ENCODE measurements around the gene IKZF4.

The IKZF4 gene

DNA sequence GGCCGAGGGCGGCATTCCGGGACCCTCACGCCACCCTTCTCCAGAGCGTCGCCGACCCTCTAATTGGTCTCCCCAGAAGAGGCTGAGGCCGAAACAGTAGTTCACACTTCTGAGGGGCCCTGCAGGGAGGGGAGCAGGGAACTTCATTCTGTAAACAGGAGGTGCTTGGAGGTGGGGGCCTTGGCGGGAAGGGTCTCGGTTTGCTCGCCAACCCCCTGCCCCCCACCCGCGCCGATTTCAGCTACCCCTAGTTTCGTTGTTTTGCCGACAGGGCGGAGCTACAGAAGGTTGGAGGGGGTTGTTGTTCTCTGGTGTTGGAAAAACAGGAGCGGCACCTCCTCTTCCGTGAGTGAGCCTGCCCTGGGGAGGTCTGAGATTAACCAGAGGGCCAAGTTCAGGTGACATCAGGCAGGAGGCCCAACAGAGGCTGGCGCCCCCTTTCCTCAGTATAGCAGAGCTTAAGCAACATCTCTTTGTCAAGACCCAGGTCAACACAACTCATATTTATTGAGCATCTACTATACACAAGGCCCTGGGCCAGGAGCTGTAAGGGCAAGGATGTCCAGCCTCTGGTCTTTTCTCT, 59.8 kb downstream of the IKZF4 start:
- FAIRE-seq = no peak
- DNase-seq (ENCODE audit: insufficient read length) = no peak
- TF ChIP-seq POLR2AphosphoS5 (IDR thresholded peaks at IDR 0.05; ENCODE audit: low read depth, low read length) (no peak), POLR2A (IDR thresholded peaks at IDR 0.05; ENCODE audit: low read depth, low read length) (no peak), TAF1 (IDR thresholded peaks at IDR 0.05; ENCODE audit: borderline replicate concordance, low read depth, low read length) (no peak)

DNA sequence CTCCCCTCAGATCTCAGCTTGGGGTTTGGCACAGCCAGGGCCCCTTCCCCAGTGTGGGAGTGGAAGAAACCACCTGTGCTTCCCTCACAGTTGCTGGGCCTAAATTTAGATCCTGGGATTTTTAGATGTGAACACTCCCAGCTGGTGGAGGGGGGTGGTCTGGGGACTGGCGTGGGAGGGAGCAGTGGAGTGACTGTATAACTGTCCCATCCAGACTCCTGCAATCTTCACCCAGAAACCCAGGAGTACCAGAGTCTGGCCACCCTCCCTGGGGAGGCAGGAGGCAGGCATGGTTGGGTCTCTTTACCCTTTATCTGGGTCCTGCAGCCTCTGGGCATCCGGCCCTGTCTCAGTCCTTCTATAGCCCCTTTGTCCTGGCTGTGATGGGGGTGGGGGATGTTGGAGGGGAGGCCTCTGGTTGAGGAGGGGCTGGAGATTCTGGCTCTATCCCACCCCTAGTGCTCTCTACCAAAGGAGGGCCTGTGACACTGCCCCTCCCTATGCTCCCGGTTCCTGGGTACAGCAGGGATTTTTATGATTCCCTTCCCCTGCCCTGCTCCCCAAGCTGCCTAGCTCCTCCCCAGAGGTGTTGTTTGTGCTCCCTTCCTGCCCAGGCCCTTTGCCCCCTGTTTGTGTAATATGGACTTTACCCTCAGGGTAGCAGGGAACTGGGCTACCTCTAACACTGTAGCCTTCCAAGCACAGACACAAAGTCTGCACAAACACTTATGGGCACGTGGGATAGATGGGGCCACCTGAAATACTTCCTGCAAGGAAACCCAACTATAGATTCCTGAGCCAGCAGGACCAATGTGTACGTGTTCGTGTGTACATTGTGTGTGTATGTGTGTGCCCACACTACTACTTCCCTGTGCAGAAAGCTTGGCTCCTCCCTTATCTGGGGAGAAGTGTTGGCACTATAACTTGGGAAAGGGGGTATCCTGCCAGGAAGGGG, 60.8 kb downstream of the IKZF4 start:
- DNase-seq (ENCODE audit: insufficient read length) (no peak), FAIRE-seq (no peak)
- TF ChIP-seq POLR2A (IDR thresholded peaks at IDR 0.05; ENCODE audit: low read depth, low read length) (no peak), TAF1 (IDR thresholded peaks at IDR 0.05; ENCODE audit: borderline replicate concordance, low read depth, low read length) (no peak), POLR2AphosphoS5 (IDR thresholded peaks at IDR 0.05; ENCODE audit: low read depth, low read length) (no peak)

DNA sequence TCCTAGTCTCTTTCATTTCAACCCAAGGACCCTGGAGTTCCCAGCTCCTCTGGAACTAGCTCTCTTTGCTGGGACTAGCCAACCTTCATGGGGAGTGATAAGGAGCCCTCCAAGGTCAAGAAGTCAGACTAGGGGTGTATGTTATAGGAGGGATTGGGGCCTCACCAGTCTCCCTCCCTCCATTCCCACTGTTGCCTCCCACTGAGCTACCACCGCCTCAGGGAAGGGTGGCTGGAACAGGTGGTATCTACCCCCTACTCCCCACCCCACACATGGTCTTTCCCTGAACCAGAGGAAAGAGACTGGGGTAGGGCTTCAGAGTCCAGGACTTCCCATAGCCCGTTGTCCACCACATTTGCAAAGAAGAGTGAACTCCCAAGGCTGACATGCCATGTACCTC, 61.5 kb downstream of the IKZF4 start:
- TF ChIP-seq POLR2AphosphoS5 (IDR thresholded peaks at IDR 0.05; ENCODE audit: low read depth, low read length) = no peak
- TF ChIP-seq POLR2A (IDR thresholded peaks at IDR 0.05; ENCODE audit: low read depth, low read length) = no peak
- TF ChIP-seq TAF1 (IDR thresholded peaks at IDR 0.05; ENCODE audit: borderline replicate concordance, low read depth, low read length) = no peak
- DNase-seq (ENCODE audit: insufficient read length) (no peak), FAIRE-seq (no peak)

DNA sequence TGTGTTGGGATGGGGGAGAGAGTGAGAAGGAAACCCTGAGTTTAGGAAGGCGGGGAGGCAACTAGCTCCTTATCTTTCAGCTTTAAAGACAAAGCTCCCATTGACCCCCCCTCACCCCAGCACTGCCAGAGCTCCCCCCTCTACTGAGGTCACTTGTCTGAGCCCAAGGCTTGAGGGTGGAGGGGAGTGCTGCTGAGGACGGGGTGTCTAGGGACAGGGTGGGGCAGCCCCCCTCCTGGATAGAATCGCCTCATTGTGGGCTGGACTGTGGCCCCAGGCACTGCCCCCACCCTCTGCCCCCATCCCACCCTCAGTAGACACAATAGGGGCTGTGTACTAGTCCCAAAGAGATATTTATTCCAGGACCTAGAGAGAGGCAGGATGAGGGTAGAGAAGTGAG, 62.1 kb downstream of the IKZF4 start:
- FAIRE-seq (no peak), DNase-seq (ENCODE audit: insufficient read length) (no peak)
- TF ChIP-seq POLR2AphosphoS5 (IDR thresholded peaks at IDR 0.05; ENCODE audit: low read depth, low read length) (no peak), TAF1 (IDR thresholded peaks at IDR 0.05; ENCODE audit: borderline replicate concordance, low read depth, low read length) (no peak), POLR2A (IDR thresholded peaks at IDR 0.05; ENCODE audit: low read depth, low read length) (no peak)

DNA sequence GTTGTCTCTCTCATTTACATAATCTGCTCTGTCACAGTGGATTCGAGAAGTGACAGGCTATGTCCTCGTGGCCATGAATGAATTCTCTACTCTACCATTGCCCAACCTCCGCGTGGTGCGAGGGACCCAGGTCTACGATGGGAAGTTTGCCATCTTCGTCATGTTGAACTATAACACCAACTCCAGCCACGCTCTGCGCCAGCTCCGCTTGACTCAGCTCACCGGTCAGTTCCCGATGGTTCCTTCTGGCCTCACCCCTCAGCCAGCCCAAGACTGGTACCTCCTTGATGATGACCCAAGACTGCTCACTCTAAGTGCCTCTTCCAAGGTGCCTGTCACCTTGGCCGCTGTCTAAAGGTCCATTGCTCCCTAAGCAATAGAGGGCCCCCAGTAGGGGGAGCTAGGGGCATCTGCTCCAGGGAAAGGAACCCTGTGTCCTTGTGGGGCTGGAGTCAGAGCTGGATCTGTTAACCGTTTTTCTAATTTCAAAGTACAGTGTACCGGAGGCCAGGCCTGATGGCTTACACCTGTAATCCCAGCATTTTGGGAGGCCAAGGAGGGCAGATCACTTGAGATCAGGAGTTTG, 64.2 kb downstream of the IKZF4 start:
- no peak for TF ChIP-seq POLR2AphosphoS5 (IDR thresholded peaks at IDR 0.05; ENCODE audit: low read depth, low read length)
- TF ChIP-seq TAF1 (IDR thresholded peaks at IDR 0.05; ENCODE audit: borderline replicate concordance, low read depth, low read length) = no peak
- TF ChIP-seq POLR2A (IDR thresholded peaks at IDR 0.05; ENCODE audit: low read depth, low read length) = no peak
- FAIRE-seq (no peak), DNase-seq (ENCODE audit: insufficient read length) (no peak)

DNA sequence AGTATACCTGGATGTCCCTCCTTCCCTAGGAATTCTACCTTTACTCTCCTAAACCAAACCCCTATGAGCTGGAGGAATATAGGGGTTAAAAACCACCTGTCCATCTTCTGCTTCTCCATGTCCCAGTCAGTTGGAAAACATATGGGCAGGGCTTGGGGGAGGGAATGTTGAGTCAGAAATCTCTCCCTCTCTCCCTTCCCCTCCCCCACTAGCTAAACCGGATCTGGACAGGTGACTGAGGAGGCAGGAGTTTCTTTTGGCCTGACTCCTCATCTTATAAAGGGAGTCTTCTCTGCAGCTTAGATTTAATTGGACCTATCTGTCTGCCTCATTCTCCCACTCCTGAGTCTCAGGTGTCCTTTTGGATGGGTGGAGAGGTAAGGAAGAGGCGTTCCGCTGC, 65.3 kb downstream of the IKZF4 start:
- no peak for TF ChIP-seq POLR2AphosphoS5 (IDR thresholded peaks at IDR 0.05; ENCODE audit: low read depth, low read length)
- FAIRE-seq = no peak

DNA sequence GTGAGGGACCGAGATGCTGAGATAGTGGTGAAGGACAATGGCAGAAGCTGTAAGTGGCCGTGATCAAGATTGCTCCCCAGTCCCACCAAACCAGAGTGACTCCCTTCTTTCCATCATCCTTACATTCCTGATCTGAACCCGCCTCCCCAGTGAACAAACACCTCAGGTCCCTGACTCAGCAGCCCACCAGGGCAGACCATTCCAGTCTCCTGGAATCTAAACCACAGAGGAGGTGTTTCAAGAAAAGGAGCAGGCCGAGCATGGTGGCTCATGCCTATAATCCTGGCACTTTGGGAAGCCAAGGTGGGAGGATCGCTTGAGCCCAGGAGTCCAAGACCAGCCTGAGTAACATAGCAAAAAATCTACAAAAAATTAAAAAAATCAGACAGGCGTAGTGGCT, 65.8 kb downstream of the IKZF4 start:
- TF ChIP-seq POLR2AphosphoS5 (IDR thresholded peaks at IDR 0.05; ENCODE audit: low read depth, low read length) (no peak), TAF1 (IDR thresholded peaks at IDR 0.05; ENCODE audit: borderline replicate concordance, low read depth, low read length) (no peak), POLR2A (IDR thresholded peaks at IDR 0.05; ENCODE audit: low read depth, low read length) (no peak)
- FAIRE-seq (no peak), DNase-seq (ENCODE audit: insufficient read length) (no peak)

More for the DNA sequence above, 65.3 kb downstream of the IKZF4 start:
- no peak for DNase-seq (ENCODE audit: insufficient read length)

DNA sequence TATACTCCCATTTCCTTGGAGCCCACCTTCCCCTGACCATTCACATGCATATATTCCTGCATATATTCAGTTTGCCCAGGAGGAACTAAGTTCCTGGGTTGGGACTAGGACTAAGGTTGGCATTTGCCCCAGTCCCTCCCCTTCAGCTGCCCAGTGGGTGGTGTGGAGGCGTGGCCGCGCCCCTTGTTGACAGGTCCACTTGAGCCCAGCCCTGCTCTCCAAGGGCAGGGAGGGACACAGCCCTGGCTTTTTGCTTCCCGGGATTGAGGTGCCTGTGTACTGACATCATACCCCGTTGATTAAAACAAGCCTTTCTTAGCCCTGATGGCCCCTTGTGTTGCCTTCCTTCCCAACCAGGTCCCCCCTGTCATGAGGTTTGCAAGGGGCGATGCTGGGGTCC, 66.4 kb downstream of the IKZF4 start:
- TF ChIP-seq POLR2AphosphoS5 (IDR thresholded peaks at IDR 0.05; ENCODE audit: low read depth, low read length) = no peak
- no peak for TF ChIP-seq TAF1 (IDR thresholded peaks at IDR 0.05; ENCODE audit: borderline replicate concordance, low read depth, low read length)
- no peak for TF ChIP-seq POLR2A (IDR thresholded peaks at IDR 0.05; ENCODE audit: low read depth, low read length)
- FAIRE-seq (no peak), DNase-seq (ENCODE audit: insufficient read length) (no peak)
